ENCODE measurements around the gene CAMTA1.

Gene CAMTA1

GRCh38 chr1:7387053-7387927 lies 602.0 kb downstream of the CAMTA1 start:
- H3K4me3 ChIP-seq (ENCODE audit: control insufficient read depth, low read depth, low read length) = no peak overlapping the region
- TF ChIP-seq, protein P1, sequence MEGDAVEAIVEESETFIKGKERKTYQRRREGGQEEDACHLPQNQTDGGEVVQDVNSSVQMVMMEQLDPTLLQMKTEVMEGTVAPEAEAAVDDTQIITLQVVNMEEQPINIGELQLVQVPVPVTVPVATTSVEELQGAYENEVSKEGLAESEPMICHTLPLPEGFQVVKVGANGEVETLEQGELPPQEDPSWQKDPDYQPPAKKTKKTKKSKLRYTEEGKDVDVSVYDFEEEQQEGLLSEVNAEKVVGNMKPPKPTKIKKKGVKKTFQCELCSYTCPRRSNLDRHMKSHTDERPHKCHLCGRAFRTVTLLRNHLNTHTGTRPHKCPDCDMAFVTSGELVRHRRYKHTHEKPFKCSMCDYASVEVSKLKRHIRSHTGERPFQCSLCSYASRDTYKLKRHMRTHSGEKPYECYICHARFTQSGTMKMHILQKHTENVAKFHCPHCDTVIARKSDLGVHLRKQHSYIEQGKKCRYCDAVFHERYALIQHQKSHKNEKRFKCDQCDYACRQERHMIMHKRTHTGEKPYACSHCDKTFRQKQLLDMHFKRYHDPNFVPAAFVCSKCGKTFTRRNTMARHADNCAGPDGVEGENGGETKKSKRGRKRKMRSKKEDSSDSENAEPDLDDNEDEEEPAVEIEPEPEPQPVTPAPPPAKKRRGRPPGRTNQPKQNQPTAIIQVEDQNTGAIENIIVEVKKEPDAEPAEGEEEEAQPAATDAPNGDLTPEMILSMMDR (conservative IDR thresholded peaks at IDR 0.05; ENCODE audit: control insufficient read depth, insufficient read depth, low read depth, low read length) = no peak
- no peak for DNase-seq (ENCODE audit: low read depth)

GRCh38 chr1:7388141-7388487 lies 602.9 kb downstream of the CAMTA1 start:
- DNase-seq (ENCODE audit: low read depth) = no peak
- TF ChIP-seq, protein P1 (conservative IDR thresholded peaks at IDR 0.05; ENCODE audit: control insufficient read depth, insufficient read depth, low read depth, low read length) = no peak
- H3K4me3 ChIP-seq (ENCODE audit: control insufficient read depth, low read depth, low read length) = no peak overlapping the region

DNA sequence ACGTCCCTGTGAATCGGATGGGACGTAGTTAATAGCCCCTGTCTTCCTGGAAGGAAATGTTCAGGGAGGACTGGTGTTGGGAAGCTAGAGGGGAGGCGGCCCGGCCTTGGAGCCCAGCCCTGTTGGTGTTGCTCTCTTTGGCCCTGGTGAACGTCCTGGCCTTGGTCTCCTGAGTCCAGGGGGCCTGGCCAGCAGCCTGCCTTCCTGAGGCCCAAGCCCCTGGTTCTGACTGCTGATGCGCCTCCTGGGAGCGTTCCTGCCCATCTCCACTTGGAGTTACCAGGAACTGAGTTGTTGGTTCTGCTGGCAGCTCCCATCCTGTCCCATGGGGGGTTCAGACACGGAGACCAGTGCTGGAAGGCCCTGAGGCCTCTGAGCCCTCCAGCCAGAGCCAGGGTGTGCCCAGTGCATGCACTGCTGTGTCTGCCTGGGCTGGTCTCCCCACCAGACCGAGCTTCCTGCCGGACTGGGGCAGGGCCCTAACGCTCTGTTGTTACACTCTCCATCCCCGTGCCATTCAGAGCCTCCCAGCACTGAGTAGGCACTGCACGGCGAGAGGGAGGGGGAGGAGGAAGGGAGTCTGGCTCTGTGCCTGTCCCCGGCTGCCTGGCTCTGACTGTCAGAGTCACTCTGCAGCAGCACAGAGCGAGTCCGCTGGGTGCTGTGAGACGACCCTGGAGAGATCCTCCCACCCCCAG lies 603.4 kb downstream of the CAMTA1 start:
- TF ChIP-seq, protein P1 (conservative IDR thresholded peaks at IDR 0.05; ENCODE audit: control insufficient read depth, insufficient read depth, low read depth, low read length) = no peak
- DNase-seq (ENCODE audit: low read depth) = peak; percentile 39

DNA sequence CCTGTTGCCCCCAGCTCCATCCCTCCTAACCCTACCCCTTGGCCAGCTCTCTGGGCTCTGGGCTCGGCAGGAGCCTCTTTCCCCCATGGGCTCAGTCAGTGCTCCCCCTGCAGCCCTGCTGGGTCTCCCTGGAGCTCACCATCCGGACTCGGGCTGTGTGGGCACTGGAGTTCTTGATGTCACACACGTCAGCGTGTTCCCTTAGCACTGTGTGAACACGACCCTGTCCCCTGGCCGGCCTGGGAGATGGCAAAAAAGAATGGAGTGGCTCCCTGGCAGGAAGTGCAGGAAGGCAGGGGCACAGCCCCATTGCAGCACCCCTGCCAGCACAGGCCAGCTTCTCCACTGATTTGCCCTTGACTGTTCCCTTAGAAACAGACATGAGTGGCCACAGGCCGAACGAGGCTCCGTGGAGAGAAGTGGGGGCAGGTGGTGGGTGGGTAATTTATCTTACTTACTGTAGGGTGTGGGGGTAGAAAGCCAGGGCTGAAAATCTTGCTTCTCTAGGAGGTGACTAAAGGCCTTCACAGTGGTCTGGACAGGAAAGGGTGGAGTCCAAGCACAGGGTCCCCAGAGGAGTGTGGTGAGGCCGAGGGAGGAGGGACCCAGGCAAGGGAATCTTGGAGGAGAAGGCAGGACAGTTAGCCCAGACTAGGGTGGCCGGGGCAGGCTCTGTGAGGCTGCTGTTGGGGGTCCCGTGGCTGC lies 604.1 kb downstream of the CAMTA1 start:
- no peak overlapping the region for H3K4me3 ChIP-seq (ENCODE audit: control insufficient read depth, low read depth, low read length)
- DNase-seq (ENCODE audit: low read depth) = peak; percentile 56
- TF ChIP-seq, protein P1 (conservative IDR thresholded peaks at IDR 0.05; ENCODE audit: control insufficient read depth, insufficient read depth, low read depth, low read length) = no peak

More for the DNA sequence above, 603.4 kb downstream of the CAMTA1 start:
- no peak overlapping the region for H3K4me3 ChIP-seq (ENCODE audit: control insufficient read depth, low read depth, low read length)

DNA sequence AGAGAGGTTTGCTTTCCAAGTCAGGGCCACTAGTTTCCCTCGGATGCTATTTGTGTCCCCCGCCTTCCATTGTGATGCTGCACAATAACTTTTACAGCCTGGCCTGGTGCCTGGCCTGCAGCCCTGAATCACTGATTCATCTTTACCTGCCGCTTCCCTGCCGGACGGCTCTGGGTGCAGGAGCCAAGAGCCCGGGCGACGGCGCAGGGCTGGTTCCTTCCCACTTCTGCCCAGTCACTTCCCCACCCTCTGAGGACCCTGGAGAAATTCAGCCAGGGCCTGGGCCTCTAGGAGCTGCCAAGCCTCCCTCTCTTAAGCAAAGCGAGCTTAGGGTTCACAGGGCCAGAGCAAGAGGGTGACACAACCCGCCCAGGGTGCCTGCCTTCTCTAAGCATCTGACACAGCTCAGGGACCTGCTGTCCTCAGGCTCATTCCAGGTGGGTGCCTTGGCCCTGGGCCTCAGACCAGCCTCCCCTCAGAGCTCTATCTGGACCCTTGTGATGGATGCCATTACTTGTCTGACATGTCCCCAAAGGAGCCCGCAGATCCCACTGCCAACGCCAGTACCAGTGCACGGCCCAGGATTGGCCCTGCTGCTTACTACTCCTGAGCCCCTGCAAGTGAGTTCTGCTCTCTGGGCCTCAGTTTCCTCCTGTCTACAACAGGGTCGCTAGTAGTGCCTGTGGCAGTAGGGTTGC lies 604.8 kb downstream of the CAMTA1 start:
- no peak overlapping the region for H3K4me3 ChIP-seq (ENCODE audit: control insufficient read depth, low read depth, low read length)
- TF ChIP-seq, protein P1 (conservative IDR thresholded peaks at IDR 0.05; ENCODE audit: control insufficient read depth, insufficient read depth, low read depth, low read length) = no peak
- DNase-seq (ENCODE audit: low read depth) = no peak

DNA sequence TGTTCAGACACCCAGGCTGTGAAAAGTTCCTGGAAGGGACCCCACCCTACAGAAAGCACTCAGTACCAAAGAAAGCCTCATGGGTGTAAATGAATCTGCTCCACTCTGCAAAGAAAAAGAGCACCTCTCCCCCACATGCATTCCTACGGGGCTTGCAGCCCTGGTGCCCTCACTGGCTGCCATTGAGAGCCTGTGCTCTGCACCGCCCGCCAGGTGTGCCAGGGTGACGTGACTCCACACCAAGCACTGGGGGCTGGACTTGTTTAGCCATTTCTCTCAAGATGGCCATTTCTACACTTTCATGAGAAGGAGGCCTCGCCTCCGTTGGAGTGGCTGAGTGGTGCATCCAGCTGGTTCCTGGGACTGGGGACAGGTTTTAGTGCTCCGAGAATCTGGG lies 605.3 kb downstream of the CAMTA1 start:
- no peak for DNase-seq (ENCODE audit: low read depth)
- TF ChIP-seq, protein P1 (conservative IDR thresholded peaks at IDR 0.05; ENCODE audit: control insufficient read depth, insufficient read depth, low read depth, low read length) = no peak
- no peak overlapping the region for H3K4me3 ChIP-seq (ENCODE audit: control insufficient read depth, low read depth, low read length)

All from fibroblast of mammary gland (primary cell).